GM21360 (cell line): Measurements from ENCODE around the gene GJB4.
"Not testable (repeated sequence)": the region's sequence is repeated elsewhere in the genome, so short reads cannot be mapped to it uniquely, and the experiment has no call there.

Experiments used
- ATAC-seq: cut with Tn5 transposase; IDR thresholded peaks from one replicate; pipeline ENCODE4 v1.9.1; 2021; ENCODE audit warnings: mild to moderate bottlenecking, moderate library complexity; ENCODE audit not compliant: unreplicated experiment

The GJB4 gene

DNA sequence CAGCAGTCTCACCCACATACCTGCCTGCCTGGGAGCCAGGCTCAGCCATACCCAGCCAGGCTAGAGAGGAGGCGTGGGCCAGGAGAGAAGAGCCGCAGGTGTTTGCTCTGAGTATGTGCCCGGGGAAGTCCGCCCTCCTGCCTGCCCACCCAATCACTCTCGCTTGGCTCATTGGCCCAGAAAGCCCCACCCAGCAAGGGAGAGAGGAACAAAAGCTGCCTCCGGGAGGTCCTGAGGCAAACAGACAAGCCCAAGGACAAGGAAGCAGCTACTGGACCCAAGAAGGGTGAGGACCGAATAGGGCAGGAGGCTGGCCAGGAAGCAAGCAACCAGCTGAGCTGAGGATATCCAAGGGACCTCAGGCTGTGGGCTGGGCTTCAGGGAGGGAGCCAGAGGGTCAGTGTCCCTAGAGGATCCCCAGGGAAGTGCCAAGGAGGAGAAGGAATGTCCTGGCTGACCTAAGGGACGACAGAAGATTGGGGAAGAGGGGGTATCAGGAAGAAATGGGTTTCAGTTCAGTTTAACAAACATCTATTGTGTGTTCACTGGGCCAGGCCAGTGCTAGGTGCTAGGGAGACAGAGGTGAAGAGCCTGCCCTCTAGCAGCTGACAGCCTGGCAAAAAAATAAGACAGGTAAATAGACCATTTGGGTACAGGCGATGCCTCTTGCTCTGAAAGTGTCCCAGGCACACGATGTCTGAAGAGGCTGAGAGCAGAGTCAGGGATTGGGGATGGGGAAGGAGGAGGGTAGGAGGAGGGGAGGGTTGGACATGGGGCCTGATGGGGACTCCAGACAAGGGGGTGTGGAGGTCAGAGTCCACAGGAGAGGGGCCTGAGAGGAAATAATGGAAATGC lies at the start of gene GJB4:
TSS of gene GJB4 (plus strand) at position 238 of the 855 bp plus-strand sequence. CDS start 1,515 bp downstream, outside the sequence.
- ATAC-seq, result no peak

DNA sequence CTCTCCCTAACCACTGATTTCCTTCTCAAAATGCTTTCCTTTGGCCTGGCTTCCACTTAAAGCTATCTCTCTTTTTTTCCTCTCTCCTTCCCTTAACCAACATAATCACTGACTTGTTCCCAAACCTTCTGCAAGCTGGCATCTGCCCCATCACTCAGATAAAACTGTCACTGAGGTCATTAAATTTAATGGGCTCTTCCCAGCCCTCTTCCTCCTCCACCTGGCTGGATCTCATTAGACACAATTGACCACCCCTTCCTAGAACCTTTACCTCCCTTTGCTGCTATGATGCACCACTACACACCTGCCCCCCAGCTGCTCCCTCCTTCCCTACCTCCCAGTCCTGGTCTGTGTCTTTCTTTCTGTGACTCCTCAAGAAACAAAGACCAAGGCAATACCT lies 48.7 kb upstream of the GJB4 start:
- ATAC-seq, result no peak

DNA sequence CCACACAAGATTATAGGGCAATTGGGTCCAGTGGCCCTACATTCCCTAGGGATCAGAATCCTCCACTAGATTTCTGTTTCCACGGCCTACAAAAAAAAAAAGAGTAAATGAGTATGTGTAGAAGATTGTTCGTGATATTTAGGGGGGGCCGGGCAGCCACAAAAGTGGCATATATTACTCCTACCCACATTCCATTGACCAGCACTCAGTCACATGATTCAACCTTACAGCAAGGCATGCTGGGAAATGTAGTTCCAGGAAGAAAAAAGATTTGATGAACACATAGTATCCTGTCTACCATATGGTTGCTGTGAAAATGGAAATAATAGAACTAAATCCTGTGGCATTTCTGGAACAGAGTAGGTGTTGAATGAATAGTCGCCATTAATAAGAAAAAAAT lies 48.1 kb upstream of the GJB4 start:
- no peak for ATAC-seq

DNA sequence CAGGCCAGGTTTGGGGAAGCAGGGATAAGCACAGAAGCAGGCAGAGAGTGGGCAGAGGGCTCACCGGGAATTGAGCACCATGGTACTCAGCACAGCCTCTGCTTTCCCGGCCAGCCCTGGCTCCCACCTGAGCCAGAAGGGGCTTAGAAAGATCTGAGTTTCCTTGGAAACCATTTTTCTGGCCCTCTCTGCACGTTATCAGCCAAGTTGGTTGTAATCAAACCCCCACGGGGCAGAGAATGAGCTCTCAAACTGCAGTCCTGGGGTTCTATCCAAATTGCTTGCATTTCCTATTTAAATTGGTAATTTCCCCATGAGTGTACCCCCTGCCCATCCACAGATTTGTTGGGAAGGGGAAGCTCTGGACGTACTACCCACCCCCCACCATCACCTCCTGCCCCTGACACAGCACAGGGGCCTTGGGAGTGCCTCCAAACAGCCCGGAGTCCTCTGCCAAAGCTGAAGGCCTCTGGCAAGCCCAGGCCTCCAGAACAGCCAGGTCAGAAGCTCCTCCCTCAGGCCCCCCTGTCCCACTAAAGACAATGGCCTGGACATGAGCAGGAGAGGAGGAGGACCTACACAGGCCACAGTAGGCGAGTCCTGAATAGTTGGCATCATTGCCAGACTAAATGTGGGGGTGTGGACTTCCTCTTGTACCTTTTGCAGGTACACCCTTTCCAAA lies 47.4 kb upstream of the GJB4 start:
- no peak for ATAC-seq

DNA sequence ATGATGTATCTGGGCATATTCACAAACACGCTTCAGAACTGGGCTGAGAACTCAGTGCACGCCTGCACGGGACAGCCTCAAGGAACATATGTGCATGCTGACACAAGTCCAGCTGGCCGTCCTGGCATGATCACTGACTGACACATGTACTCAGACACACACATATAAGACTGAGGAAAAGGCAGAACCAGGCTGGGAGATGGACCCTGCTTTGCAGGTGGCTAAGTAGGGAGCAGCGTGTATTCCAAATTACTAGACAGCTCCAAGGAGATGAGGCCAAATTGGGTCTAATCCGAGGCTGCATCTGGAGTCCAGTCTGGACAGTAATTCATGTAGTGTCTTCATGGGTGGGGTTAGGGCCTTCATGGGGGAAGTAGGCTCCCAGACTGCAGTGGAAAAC lies 46.1 kb upstream of the GJB4 start:
- no peak for ATAC-seq

DNA sequence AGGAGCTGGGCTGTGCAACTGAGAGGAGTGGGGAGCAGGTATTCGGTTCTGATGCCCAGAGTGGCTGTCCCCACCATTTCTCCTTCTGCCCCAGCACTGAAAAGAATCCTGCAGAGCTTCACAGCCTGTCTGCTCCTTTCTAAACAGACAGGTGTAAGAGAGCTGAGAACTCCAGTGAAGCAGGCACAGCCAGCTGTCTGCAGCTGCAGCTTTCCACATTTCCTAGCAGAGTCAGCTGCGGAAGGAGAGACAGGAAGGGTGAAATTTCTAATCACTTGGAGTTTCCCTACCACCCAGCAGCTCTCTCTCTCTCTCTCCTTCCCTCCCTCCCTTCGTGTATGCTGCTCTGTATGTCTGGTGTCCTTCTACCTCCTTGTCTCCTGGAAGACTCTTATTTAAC lies 45.2 kb upstream of the GJB4 start:
- no peak for ATAC-seq

DNA sequence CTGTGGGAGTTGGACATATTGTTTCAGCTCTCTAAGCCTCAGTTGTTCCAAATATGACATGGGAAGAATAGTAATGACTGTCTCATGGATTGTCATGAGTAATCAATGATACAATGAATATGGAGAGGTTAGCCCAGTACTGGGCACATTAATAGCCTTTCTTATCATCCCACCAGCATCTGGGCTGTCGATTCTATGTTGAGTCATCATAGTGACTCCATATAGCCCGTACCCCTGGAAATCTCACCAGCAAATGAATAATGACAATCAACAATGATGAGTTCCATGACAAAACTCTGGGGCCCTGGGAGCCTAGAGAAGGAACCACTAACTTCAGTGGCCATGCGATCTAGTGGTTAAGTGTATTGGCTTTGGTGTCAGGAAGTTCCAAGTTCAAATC lies 44.4 kb upstream of the GJB4 start:
- no peak for ATAC-seq

DNA sequence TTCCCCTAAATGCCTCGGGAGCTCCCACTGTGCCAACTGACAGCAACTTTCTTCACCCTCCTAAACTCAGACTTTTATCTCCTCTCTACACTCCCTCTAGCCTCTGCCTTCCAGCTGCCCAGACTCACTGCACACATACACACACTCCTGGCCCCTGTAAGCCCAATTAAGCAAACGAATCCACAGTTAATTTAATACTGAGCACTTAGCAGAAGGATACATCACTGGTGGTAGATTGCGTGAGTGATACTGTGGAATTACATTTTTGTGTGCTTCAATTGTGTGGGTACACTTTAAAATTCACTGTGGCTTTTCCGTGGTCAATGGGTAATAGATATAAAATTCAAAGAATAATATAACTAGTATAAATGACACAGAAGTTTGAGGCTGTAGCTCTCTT lies 38.3 kb upstream of the GJB4 start:
- no peak for ATAC-seq

DNA sequence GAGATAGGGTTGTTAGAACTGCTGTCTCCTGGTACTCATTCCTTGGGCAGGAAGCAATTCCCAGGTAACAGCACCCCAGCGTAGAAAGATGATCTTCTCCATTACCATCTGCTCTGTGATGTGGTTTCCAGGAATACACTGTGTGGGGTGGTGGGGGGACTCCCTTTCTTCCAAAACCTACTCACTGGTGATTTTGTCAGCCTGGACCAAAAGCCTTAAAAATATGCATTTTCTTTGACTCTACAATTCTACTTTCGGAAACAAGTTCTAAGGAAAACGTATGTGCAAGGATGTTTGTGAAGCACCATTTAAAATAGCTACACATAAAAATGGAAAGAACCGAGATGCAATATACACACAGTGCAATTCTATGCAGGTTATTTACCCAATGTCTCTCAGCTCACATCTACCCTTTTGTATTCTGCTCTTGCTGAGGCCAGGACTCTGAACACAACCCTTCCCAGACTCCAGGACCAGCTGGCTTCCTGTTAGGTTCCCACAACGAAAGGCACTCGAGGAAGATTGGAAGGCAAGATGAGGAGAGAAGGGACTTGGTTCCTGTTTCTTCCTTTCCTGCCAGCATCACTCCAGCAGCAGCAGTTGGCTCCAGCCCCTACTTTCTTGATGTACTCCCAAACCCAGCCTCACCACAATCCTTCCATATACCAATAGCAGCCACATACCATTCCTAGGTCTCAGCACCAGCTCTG lies 37.7 kb upstream of the GJB4 start:
- ATAC-seq, result no peak

DNA sequence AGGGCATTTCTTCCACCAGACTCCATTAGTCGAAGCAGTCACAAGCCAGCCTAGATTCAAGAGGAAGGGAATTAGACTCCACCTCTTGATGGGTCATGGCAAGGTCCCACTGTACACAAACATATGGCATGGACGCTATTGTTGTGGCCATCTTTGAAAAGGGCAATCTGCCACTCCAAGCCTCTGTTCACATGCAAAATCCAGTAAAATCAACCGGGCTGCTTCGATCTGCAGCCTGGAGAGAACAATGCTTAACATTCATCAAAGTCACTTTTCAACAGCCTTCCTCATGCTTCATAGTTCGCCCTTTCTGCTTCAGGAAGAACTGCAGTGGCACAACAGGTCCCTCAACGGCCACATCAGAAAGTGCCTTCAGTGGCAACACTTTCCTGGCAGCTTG lies 32.7 kb upstream of the GJB4 start:
- ATAC-seq, result no peak

DNA sequence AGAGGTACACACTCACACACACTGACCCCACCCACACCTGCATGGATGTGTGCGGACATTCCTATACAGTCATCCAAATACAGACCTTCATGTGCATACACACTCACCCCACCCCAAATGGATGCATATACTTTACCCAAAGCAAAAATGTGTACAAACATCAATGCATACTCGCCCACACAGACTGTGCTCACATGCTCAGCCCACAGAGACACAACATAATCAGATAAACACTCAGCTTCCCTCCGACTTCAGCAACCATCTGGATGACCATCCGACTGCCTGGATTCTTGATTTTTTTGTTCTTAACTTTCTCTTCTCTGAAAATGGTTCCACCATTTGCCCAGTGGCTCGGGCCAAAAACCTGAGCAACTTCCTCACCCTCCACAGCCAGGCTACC lies 29.1 kb upstream of the GJB4 start:
- ATAC-seq, result no peak

DNA sequence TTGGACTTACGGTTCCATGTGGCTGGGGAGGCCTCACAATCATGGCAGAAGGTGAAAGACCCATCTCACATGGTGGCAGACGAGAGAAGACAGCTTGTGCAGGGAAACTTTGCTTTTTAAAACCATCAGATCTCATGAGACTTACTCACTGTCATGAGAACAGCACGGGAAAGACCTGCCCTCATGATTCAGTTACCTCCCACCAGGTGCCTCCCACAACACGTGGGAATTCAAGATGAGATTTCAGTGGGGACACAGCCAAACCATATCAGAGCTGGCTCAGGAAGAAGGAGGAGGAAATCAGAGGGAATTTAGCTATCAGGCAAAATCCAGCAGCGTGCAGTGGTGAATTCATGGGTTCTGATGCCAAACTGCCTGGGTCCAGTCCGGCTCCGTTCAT lies 26.7 kb upstream of the GJB4 start:
- ATAC-seq, result not testable (repeated sequence)

DNA sequence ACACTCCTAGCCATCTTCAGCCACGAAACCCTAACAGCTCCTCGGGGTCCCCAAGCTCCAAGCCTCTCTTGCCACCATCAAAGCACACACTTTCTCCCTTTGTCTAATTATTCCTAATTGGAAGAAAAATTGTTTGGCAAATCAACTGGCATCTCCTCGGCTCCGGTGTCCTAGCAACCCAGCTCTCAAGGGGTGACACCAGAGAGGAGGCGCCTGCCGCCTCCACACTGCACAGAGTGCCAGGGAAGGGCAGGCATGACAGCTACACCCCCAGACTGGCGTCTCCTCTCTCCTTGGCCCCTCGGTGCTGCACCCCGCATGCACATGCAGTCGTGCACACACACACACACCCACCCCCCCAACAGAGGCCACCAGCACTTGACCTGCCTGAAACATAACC lies 22.8 kb upstream of the GJB4 start:
- no peak for ATAC-seq

DNA sequence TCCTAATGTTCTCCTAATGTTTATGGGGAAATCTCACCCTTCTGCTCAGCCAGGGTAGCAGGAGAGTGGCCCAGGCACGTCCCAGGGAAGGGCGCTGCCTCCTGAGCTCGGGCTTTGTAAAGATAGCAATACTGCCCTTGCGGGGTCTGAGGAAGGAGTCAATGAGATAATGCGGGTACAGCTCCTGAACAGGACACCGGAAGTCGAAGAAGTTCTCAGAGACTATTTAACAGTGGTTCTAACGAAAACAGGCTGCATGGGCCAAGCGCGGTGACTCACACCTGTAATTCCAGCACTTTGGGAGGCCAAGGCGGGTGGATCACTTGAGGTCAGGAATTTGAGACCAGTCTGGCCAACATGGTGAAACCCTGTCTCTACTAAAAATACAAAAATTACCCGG lies 22.3 kb upstream of the GJB4 start:
- not testable (repeated sequence) for ATAC-seq

DNA sequence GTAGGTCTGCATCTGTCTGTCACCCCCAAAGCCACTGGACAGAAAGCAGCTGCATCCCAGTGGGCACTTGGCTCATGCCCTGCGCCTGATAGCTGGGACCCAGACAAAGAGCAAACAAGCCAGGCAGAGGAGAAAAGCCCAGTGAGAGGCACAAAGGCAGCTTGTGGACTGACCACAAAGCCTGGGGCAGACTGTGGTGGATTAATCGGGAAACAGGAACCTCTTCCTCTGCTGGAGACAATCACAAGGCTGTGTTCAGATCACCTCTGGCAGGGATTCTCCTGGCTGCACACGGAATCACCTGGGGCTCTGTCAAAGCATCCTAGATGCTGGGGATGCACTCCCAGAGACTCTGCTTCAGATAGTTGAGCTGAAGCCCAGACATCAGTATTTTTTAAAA lies 19.9 kb upstream of the GJB4 start:
- no peak for ATAC-seq

DNA sequence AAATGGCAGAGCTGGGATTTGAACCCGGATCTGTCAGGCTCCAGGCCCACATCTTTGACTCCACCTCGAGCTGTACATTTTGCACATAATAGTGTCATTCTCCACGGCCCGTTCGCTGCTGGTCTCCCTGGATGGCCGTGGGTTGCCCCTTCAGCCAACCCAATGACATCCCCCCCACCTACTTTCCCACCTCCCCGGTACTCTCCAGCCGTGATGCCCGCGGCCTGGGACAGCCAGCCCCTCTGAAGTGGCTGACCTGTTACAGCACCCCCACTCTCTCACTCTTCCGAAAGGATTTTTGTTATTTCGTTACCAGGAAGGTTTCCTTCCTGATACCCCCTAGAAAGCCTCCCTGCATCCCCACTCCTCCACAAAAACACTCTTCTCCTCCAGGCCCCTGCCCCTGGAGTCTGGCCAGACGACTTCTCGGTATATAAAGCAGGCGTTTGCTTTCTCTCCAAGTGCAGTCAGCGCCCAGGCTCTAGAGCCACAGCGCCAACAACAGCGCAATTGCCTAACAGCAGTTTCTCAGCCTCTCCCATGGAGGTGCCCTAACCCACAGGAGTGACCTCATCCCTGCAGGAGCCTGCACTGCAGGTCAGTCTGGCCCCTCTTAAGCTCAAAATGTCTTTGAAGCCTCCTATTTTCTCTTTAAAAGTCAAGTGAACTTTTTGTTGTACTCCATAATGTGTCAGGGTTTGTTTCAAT lies 19.2 kb upstream of the GJB4 start:
- ATAC-seq, result no peak

DNA sequence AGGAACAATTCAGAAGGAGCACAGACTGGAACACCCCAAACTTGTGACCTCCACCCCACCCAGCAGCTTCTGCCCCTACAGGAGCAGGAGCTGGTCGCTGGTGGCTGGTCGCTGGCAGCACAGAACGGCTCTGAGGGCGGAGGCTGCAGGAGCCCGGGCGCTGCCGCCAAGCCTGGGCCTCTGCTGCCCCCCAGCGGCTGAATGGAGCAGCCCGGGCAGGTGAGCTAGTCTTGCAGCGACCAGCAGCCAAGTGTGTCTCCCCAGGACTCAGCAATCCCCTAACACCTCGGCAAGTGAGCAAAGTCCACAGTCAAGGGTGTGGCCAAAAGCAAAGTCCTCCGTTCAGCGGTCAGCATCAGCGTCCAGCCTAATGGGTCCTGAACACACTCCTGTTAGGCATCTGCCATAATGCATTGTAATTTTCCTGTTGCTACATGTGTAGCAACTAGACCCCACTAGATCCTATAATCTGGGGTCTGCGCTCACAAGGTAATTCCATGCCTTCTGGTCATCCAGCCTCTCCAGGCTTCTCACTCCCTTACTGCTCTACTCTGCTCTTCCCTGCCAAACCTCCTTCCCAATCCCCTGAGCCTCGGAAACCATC lies 16.8 kb upstream of the GJB4 start:
- ATAC-seq, result no peak

DNA sequence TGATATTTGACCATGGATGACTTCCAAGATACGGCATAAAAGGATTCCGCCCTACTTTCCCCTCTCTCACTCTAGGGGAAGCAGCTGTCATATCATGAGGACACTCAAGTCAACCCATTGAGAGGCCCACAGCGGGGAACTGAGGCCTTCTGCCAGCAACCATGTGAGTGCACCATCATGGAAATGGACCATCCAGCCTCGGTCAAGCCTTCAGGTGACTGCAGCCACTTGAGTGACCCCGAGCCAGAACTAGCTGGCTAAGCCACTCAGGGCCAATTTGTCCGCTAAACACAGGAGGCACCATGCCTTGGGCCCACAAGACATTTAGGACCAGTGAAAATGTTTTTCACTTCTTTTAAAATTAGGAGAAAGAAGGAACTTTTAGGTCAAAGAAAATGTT lies 15.8 kb upstream of the GJB4 start:
- ATAC-seq, result no peak

DNA sequence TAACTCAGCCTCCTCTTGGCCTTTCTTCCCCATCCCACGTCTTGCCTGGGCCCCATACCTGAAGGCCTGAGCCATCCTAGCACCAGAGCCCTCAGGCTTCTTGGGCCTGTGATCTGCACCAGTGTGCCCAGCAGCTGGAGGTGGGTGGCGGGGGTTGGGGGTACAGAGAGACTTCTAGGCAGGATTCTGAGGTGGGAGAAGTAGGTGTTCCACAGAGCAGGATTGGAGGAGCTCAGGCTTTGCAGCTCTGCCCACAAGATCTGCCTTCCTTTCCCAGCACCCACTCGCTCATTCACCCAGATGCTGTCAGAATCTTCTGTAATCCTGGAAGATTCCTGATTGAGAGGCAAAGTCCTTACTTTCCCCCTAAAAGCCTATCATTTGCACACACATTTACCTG lies 14.7 kb upstream of the GJB4 start:
- ATAC-seq, result no peak

DNA sequence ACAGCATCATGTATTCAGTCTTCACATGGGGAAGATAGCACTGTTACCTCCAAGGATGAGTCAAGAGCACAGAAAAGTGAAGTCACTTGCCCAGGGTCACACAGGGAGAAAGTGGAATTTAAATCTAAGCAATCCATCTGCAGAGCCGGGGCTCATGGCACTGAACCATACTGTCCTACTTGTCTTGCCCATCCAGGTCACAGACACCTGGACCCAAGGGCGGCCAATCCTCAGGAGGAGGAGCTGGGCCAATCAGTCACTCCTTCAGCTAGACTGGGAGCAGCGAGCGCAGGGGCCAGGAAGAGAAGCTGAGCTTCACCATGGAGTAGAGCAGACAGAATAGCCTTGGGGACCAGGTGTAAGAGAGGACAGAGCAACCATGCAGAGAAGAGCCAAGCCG lies 13.9 kb upstream of the GJB4 start:
- ATAC-seq, result no peak

DNA sequence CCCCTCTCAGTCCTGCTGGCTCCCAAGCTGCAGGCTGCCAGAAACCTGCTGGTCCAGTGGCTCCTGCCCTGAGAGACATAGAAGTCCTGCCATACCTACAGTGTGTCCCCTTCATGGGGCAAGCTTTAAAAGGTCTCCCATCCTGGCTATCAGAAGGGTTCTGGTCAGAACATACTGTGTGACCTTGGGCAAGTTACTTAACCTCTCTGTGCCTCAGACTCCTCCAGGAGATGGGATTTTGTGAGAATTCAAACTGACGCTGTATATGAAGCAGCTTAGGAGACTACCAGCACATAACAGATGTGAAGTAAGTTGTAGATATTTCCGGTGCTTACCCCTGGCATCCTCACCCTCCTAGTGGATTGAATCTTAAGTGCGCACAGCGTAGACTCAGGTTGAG lies 13.4 kb upstream of the GJB4 start:
- ATAC-seq, result no peak
